Astrocyte (in vitro differentiated cells and primary cell): ENCODE results near the gene ANKRD40.

ENCODE experiments used
- EZH2 ChIP-seq: IDR thresholded peaks from 2 replicates; pipeline ENCODE4 v1.6.1; 2012; ENCODE audit warnings: mild to moderate bottlenecking, low read length, inconsistent platforms; ENCODE audit not compliant: insufficient read depth
- TF ChIP-seq, protein P1 (sequence below): IDR thresholded peaks from 2 replicates; pipeline ENCODE4 v1.5.1; 2011; ENCODE audit warnings: low read depth, mild to moderate bottlenecking, inconsistent platforms, low read length, moderate library complexity; ENCODE audit not compliant: insufficient read depth

DNA sequence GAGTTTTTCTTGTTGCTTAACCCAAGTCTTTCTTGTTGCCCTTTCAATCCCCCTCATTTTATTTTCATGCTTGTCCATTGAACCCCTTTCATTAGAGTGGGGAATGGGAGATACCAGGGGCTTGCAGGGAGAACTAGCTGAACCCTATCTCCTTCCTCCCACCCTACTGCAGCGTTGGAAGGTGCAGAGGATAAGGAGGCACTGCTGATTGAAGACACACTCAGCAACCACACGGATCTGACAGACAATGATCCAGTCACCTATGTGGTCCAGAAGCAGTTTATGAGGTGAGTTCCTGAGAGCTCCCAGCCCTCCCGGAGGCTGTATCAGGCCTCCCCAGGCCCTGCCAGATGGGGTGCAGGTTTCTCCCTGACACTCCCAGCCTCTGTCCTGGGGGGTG, 32.5 kb downstream of the ANKRD40 start:
- TF ChIP-seq, protein P1, sequence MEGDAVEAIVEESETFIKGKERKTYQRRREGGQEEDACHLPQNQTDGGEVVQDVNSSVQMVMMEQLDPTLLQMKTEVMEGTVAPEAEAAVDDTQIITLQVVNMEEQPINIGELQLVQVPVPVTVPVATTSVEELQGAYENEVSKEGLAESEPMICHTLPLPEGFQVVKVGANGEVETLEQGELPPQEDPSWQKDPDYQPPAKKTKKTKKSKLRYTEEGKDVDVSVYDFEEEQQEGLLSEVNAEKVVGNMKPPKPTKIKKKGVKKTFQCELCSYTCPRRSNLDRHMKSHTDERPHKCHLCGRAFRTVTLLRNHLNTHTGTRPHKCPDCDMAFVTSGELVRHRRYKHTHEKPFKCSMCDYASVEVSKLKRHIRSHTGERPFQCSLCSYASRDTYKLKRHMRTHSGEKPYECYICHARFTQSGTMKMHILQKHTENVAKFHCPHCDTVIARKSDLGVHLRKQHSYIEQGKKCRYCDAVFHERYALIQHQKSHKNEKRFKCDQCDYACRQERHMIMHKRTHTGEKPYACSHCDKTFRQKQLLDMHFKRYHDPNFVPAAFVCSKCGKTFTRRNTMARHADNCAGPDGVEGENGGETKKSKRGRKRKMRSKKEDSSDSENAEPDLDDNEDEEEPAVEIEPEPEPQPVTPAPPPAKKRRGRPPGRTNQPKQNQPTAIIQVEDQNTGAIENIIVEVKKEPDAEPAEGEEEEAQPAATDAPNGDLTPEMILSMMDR, result no peak
- TF ChIP-seq EZH2, result no peak
